Kasumi-1 (cell line): ENCODE results near the gene RABGGTA.
"Not testable (repeated sequence)": the region's sequence is repeated elsewhere in the genome, so short reads cannot be mapped to it uniquely, and the experiment has no call there.

Experiments used
- DNase-seq, 2 experiments: peaks; one replicate each; lab custom pipeline; 2025; lab: John Stamatoyannopoulos, UW

RABGGTA gene

DNA sequence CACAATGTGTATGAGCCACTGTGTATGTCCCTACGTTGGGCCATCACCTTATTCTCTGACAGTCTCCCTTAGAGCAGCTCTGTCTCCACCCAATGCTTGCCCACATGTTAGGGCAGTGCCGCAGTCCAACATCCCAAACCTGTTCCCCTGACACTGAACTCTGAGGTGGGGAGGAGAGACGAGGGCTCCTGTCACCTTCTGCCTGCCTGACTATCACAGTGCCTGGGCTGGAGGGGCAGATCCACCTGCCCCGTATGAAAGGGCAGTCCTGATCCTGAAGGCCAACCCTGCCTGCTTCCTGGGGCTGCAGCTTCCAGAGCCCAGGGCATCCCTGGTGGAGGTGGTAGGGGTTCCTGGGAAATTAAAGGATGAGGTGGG is 10.6 kb downstream of the RABGGTA start:
- DNase-seq = no peak

- DNase-seq = no peak
These were observed 11.2 kb downstream of the RABGGTA start for GRCh38 chr14:24260026-24260779.

GRCh38 chr14:24259282-24260025 is 11.9 kb downstream of the RABGGTA start:
- no peak for DNase-seq

DNA sequence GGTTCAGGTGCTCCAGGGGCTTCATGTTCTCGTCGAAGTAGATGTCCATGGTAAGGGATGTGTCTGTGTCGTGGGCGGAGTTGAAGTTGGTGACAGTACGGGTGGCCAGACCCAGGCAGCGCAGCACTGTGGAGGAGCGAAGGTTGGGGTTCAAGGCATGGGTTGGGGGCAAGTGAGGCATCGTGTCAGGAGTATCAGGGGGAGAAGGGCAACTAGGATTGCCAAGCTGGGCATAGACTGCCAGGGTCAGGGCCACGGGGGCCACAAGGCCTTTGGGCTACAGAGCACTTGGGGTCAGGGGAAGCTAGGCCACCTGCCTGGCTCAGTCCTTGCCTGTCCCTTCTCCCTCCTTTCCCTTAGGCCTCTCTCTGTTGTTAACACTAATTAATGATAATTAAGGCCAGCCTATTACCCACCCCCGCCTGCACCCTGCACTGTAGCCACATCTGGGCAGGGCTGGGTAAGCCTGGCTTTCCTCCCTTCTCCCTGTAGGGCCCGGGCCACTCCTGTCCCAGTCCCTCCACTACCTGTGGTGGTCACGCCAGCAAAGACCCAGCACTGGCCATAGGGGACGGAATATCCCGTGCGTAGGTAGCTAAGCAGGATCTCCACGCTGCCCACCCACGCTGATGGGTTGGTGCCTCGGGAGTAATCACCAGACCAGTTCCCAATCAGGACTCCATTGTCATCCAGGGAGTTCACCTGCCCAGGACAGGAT is 12.7 kb downstream of the RABGGTA start:
- no peak for DNase-seq

- no peak for DNase-seq
These were observed 13.3 kb downstream of the RABGGTA start for GRCh38 chr14:24258119-24258518.

DNA sequence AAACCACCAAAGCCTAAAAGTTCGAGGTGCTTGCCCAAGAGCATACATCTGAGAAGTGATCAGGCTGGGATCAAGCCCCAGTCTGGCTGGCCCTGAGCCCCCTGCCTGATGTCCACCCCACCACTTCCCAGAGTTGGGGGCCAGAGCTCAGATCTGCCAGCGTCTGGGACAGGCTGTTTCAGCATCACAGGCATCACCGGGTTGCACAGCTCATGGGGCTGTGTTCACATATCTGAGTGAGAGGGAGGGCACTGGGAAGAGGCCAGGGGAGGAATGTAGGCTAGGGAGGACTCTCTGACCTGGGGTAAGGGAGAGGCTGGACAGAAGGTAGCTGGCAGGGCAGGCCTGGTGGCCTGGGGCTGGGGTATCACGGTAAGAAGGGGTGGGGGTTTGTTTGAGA is 14.4 kb downstream of the RABGGTA start:
- DNase-seq = no peak

GRCh38 chr14:24255931-24256711 is 15.3 kb downstream of the RABGGTA start:
- no peak for DNase-seq

DNA sequence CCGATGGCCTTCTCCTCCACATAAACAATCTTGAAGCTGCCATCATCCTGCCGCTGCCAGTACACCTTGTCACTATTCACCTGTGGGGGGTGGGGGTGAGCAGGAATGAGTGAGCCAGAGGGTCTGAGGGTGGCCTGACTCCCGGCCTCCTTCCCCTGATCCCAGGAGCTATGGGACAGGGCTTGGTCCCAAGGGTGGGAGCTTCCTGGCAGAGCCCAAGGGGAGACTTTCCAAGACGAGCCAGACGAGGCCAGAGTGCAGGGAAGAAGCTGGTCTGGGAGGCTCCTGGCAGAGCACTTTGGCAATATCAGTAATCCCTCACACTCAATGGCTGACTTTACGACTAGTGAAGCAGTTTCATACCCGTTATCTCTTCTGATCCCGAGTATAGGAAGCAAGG is 16.0 kb downstream of the RABGGTA start:
- no peak for DNase-seq

- no peak for DNase-seq
These were observed 16.6 kb downstream of the RABGGTA start for GRCh38 chr14:24254630-24255392.

GRCh38 chr14:24253936-24254335 is 17.5 kb downstream of the RABGGTA start:
- no peak for DNase-seq

GRCh38 chr14:24252289-24253124 is 18.9 kb downstream of the RABGGTA start:
- no peak for DNase-seq

DNA sequence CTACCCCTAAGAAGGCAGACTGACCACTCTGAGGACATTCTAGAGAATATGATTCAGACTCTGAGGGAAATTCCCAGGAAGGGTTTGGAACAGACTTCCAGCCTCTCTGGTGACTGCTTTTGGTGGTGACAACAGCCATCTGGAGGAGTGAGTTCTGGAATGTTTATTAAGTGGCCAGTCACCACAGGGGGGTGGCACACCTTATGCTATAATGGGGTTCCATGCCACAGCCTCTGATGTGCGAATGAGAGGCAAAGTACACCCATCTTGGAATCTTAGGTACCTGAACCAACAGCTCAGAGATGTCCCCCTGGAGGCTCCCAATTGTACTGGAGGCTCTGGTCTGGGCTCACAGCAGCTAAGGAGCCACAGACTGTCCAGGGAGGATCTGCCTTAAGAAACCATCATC is 19.5 kb downstream of the RABGGTA start:
- no peak for DNase-seq

- DNase-seq = no peak
These were observed 21.0 kb downstream of the RABGGTA start for GRCh38 chr14:24250354-24250753.

DNA sequence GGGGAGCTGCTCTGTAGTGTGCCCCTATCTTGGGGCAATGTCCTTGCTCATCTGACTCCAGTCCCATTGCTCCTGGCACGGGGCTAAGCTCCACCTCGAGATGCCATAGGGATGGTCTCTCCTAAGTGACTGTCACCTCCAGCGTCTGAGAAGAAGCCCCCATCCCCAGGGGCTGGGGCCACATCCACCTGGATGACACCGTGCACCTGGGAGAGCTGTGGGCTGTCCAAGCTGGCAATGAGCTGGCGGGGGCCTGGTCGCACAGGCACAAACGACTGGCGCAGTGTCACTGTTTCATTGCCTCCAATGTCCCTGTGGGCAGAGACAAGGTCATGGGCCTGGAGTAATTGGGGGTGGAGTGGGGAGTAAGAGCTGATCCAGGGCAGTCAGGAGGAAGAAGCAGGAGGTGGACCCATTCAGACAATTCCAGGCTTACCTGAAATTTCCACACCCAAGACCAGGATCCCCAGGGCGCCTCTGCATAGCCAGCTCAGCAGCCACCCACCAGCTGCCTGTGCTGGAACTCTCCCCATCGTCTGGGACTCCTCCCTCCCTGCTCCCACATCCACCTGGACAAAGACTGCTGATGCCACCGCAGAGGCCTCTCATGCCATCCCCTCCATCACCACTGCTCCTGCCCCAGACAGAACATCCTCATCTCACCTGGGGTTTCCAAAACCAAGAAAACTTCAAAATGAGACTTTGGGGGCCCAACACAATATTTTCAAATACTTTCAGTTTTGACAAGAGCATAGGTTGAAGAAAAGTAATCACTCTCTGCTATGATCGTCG is 22.0 kb downstream of the RABGGTA start:
- DNase-seq = no peak

- DNase-seq = no peak
These were observed 24.0 kb downstream of the RABGGTA start for GRCh38 chr14:24247422-24247821.

DNA sequence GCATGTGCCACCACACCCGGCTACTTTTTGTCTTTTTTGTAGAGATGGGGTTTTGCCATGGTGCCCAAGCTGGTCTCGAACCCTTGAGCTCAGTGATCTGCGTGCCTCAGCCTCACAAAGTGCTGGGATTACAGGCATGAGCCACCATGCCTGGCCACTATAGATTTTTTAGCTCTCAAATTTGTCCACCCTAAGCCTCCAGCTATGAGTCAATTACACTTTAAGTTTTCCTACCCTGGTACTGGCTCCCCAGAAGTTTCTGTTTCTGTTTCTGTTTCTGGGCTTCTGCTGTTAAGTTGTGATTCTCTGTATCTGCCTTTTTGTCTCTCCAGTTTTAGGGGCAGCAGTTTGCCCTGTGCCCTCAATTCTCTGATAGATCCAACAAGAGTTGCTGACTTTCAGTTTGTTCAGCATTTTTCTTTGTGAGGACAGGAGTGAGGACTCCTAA is 24.6 kb downstream of the RABGGTA start:
- no peak for DNase-seq

DNA sequence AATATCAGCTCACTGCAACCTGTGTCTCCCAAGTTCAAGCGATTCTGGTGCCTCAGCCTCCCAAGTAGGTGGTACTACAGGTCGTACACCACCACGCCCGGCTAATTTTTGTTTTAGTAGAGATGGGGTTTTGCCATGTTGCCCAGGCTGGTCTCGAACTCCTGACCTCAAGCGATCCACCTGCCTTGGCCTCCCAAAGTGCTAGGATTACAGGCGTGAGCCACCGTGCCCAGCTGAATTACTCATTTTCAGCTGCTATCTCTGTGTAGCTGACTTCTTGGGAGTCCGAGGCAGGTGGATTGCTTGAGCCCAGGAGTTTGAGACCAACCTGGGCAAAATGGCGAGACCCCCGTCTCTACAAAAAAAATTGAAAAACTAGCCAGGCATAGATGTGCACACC is 26.0 kb downstream of the RABGGTA start:
- not testable (repeated sequence) for DNase-seq

- peak; percentile 54 to 55 for DNase-seq
These were observed 28.0 kb downstream of the RABGGTA start for GRCh38 chr14:24243336-24243836.

DNA sequence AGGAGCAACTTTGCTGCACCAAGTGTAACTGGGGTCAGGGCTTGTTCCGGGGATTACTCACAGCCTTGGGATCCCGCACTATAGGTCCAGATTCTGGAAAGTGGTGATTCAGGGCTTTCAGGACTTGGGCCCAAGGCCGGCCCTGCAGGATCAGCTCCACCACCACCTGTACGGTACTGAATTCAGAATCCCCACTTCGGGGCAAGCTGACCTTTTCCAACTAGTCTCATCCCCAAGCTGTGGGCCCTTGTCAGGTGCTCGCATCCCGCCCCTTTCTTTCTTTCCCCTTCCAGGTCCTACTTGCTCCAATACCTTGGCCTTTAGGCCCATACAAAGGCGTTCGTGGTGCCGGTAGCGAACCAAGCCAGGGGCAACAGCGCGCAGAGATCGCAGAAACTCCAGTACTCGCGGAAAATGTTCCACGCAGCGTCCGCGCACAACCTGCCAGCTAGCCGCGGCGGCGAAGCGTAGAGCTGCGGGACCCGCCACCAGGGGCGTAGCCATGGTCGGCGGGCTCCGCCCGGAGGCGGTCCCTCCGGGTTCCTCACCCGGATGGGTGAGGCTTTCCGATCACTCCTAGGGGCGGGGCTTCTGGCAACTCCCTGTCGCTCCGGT is 29.5 kb downstream of the RABGGTA start:
- DNase-seq = peak; percentile 98
